ENCODE results near the gene CCDC158.

DNA sequence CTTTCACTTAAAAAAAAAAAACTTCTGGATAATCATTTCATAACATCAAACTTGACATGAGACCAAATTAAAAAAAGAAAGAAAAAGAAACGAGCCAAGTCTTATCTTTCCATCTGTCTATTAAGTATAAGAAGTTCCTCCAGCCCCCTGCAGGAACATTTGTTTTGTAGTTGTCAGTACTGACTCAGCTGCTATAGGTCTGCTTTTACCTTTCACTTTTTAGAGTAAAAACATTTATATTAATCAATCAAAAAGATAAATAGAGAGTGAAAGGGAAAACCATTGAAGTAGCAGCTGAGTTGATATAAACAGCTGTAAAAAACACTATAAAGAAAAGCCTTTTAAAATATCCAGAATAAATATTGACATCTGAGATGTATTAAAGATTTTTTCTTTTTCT lies 46.1 kb downstream of the CCDC158 start:
- TF ChIP-seq SUZ12 (IDR thresholded peaks at IDR 0.05; ENCODE audit: extremely low read depth, insufficient read depth, insufficient read length) (no peak), ZNF274 (IDR thresholded peaks at IDR 0.05; ENCODE audit: low read depth, low read length) (no peak)
